Neural crest cell (in vitro differentiated cells): ENCODE data around the gene TXLNG. TPM values are rescaled to one million over a fixed set of nuclear protein-coding genes. Genes with fewer than 3 reads are reported as not detected.

Experiments
- DNase-seq: peaks from one replicate; pipeline ENCODE4 v3.0.0; 2021; ENCODE audit warnings: low read depth, mixed read lengths, low spot score
- H3K27ac Mint-ChIP-seq: one replicate; pipeline ENCODE4 v1.8.0; 2021; ENCODE audit warnings: mild to moderate bottlenecking, mixed read lengths; ENCODE audit not compliant: unreplicated experiment
- H3K27me3 Mint-ChIP-seq: 2 replicates; pipeline ENCODE4 v1.8.0; 2021; ENCODE audit warnings: low read depth, mild to moderate bottlenecking, mixed read lengths
- H3K36me3 Mint-ChIP-seq: 2 replicates; pipeline ENCODE4 v1.8.0; 2021; ENCODE audit warnings: low read depth, mild to moderate bottlenecking, mixed read lengths
- H3K4me1 Mint-ChIP-seq: 2 replicates; pipeline ENCODE4 v1.8.0; 2021; ENCODE audit warnings: mixed read lengths
- H3K4me3 Mint-ChIP-seq: one replicate; pipeline ENCODE4 v1.8.0; 2021; ENCODE audit warnings: mild to moderate bottlenecking, mixed read lengths
- H3K9me3 Mint-ChIP-seq: 2 replicates; pipeline ENCODE4 v1.8.0; 2021; ENCODE audit warnings: mixed read lengths
- total RNA-seq: library from RNA; stranded (reverse); gene quantifications from 2 replicates; pipeline ENCODE4 v1.2.1, GENCODE V29; 2021
- TF ChIP-seq, protein P1 (sequence below): fragments of 200-600 bp; sonication (generic); conservative IDR thresholded peaks from 2 replicates; pipeline ENCODE4 v1.5.0; 2021; ENCODE audit warnings: antibody characterized with exemption, mild to moderate bottlenecking

Gene TXLNG
- total RNA-seq, 1 donor from 2014 or later: 25.6 TPM

DNA sequence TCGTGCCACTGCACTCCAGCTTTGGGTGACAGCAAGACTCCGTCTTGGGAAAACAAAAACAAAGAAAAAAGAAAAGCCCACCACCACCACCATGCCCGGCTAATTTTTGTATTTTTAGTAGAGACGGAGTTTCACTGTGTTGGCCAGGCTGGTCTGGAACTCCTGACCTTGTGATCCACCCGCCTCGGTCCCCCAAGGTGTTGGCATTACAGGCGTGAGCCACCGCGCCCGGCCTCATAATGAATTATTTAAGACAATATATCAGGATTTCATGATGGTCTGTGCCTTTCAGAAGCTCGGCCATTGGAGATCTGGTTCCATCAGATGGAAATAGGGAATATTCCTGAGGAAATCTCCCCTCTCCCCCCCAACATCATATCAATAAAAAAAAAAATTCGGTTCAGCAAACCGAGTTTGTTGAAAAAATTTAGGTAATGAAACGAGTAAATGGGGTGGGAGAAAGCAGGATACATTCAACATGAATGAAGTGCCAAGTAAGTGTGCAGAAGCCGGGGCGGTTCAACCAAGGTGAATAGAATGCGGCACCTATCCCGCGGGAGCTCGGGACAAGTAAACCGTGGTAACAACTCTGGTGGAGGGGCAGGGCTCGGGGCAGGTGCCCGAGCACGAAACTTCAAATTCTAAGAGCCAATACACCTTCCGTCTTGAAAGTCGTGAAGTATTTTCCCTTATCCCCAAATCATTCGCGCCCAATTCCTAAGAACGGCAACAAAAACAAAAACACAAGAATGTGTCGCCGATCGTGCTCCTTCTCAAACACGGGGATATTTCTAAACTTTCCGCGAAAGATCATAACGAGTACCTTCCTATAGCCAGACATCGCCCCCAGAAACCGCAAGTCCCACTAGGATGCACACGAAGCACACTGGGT, 773 bp upstream of the TXLNG start:
- peak overlapping the region; percentile 92 for H3K4me3 Mint-ChIP-seq
- TF ChIP-seq, protein P1, sequence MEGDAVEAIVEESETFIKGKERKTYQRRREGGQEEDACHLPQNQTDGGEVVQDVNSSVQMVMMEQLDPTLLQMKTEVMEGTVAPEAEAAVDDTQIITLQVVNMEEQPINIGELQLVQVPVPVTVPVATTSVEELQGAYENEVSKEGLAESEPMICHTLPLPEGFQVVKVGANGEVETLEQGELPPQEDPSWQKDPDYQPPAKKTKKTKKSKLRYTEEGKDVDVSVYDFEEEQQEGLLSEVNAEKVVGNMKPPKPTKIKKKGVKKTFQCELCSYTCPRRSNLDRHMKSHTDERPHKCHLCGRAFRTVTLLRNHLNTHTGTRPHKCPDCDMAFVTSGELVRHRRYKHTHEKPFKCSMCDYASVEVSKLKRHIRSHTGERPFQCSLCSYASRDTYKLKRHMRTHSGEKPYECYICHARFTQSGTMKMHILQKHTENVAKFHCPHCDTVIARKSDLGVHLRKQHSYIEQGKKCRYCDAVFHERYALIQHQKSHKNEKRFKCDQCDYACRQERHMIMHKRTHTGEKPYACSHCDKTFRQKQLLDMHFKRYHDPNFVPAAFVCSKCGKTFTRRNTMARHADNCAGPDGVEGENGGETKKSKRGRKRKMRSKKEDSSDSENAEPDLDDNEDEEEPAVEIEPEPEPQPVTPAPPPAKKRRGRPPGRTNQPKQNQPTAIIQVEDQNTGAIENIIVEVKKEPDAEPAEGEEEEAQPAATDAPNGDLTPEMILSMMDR: no peak
- H3K36me3 Mint-ChIP-seq: no peaks in the 10 kb centered on the region
- H3K27me3 Mint-ChIP-seq: no peaks in the 10 kb centered on the region
- peaks cover 18% of the 10 kb centered on the region for H3K4me1 Mint-ChIP-seq
- H3K9me3 Mint-ChIP-seq: no peaks in the 10 kb centered on the region
- H3K27ac Mint-ChIP-seq: peak overlapping the region; percentile 81
- no peak for DNase-seq

GRCh38 chrX:16786791-16787735, 797 bp downstream of the TXLNG start:
- no peak overlapping the region for H3K27ac Mint-ChIP-seq
- H3K9me3 Mint-ChIP-seq: no peaks in the 10 kb centered on the region
- H3K4me1 Mint-ChIP-seq: peaks cover 18% of the 10 kb centered on the region
- TF ChIP-seq, protein P1: no peak
- no peak for DNase-seq
- no peaks in the 10 kb centered on the region for H3K27me3 Mint-ChIP-seq
- H3K36me3 Mint-ChIP-seq: no peaks in the 10 kb centered on the region
- H3K4me3 Mint-ChIP-seq: peak overlapping the region; percentile 92

DNA sequence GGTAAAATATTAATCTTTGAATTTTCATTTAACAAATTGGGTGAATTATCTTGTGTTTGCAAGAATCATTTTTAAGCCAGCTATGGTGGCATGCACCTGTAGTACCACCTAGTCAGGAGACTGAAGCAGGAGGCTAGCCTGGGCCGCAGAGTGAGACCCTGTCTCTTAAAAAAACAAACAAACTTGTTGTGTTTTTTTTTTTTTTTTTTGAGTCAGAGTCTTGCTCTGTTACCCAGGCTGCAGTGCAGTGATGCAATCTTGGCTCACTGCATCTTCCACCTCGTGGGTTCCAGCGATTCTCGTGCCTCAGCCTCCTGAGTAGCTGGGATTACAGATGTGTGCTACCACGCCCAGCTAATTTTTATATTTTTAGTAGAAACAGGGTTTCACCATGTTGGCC, 2.2 kb downstream of the TXLNG start:
- DNase-seq: no peak
- Mint-ChIP-seq H3K36me3 (no peaks in the 10 kb centered on the region), H3K4me3 (peak overlapping the region; percentile 90), H3K4me1 (peaks cover 18% of the 10 kb centered on the region), H3K9me3 (no peaks in the 10 kb centered on the region), H3K27me3 (no peaks in the 10 kb centered on the region), H3K27ac (no peak overlapping the region)
- TF ChIP-seq, protein P1: no peak

DNA sequence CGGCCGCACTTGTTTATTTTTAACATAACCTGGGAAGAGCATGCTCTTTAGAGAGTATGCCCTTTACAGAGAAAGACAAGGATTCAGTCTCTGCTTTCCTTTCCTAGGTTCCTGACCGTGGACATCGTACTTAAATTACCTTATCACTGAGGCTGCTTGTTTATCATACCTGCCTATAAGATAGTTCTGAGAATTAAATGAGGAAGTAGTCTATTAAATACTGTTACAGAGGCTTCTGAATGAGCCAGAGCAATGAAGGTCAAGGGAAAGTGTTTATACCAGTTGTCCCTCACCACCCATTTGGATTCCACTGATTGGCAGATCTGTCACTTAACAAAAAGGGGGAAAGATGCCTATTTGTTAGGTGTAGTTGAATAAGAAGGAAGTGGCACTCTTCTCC, 10.0 kb downstream of the TXLNG start:
- DNase-seq: no peak
- TF ChIP-seq, protein P1: no peak
- no peaks in the 10 kb centered on the region for H3K27me3 Mint-ChIP-seq
- H3K27ac Mint-ChIP-seq: peak overlapping the region; percentile 36
- H3K4me1 Mint-ChIP-seq: peaks cover 5% of the 10 kb centered on the region
- H3K4me3 Mint-ChIP-seq: no peak overlapping the region
- no peaks in the 10 kb centered on the region for H3K9me3 Mint-ChIP-seq
- H3K36me3 Mint-ChIP-seq: peaks cover 11% of the 10 kb centered on the region

DNA sequence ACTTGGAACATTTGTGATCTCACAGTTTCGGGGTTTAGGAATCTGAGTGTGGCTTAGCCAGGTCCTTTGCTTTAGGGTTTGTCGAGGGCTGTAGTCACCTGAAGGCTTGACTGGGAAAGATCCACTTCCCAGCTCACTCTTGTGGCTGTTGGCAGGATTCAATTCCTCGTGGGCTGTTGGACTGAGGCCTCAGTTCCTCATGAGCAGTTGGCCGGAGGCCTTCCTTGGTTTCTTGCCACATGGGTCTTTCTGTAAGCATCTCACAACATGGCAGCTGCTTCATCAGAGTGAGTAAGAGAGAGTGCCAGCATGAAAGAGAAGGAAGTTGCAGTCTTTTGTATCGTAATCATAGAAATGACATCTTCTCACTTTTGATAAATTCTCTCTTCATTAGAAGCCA, 11.1 kb downstream of the TXLNG start:
- Mint-ChIP-seq H3K27ac (no peak overlapping the region), H3K4me3 (no peak overlapping the region), H3K27me3 (no peaks in the 10 kb centered on the region), H3K36me3 (peaks cover 11% of the 10 kb centered on the region), H3K4me1 (peaks cover 5% of the 10 kb centered on the region), H3K9me3 (no peaks in the 10 kb centered on the region)
- DNase-seq: no peak
- TF ChIP-seq, protein P1: no peak
